H1 (cell line): ENCODE data around the gene H1-8. TPM values are rescaled to one million over a fixed set of nuclear protein-coding genes. Genes with fewer than 3 reads are reported as not detected.

Experiments used
- ASH2L ChIP-seq: fragments of 200-600, 300-600 bp; sonication (generic); IDR thresholded peaks from one replicate; pipeline ENCODE4 v1.7.1; 2017; ENCODE audit warnings: low read length
- SAP30 ChIP-seq: fragments of 300-600 bp; sonication (generic); IDR thresholded peaks from 2 replicates; pipeline ENCODE4 v1.7.1; 2012; ENCODE audit warnings: low read length, moderate library complexity, mild to moderate bottlenecking, inconsistent platforms; ENCODE audit not compliant: insufficient read depth, insufficient replicate concordance
- SP1 ChIP-seq: IDR thresholded peaks from 2 replicates; pipeline ENCODE4 v1.6.1; 2011; ENCODE audit warnings: low read depth, low read length
- TAF7 ChIP-seq: optimal IDR thresholded peaks from 2 replicates; pipeline ENCODE3; 2011; ENCODE audit warnings: low read depth, mild to moderate bottlenecking, inconsistent platforms, low read length, moderate library complexity, borderline replicate concordance
- polyA plus RNA-seq, 7 experiments: library from polyadenylated mRNA; depleted of rRNA in 3 of 7; stranded (reverse) in 5 of 7; unstranded in 2 of 7; fragments of >200 nt in 5 of 7; fragments of 200-250 nt in 2 of 7; gene quantifications; 1 replicate in 5 of 7; 2 replicates in 1 of 7; 4 replicates in 1 of 7; pipeline versions ENCODE4 v1.2.1 to v1.2.3, GENCODE V29; 2011 to 2013; ENCODE audit warnings: missing spikeins in 2 of 7, mixed read lengths in 2 of 7
- total RNA-seq: library from RNA; stranded (reverse); fragmentation: NEBNext Ultra II Directional; extraction: Animal tissue kit (Norgen Biotek cat#: 25700); gene quantifications from 2 replicates; pipeline ENCODE4 v1.2.1, GENCODE V29; 2021

H1-8 gene
- total and polyA plus RNA-seq, 2 of the 8 experiments (the other 6 are each of a cell fraction or from before 2014, with no cell fraction given) = not detected

DNA sequence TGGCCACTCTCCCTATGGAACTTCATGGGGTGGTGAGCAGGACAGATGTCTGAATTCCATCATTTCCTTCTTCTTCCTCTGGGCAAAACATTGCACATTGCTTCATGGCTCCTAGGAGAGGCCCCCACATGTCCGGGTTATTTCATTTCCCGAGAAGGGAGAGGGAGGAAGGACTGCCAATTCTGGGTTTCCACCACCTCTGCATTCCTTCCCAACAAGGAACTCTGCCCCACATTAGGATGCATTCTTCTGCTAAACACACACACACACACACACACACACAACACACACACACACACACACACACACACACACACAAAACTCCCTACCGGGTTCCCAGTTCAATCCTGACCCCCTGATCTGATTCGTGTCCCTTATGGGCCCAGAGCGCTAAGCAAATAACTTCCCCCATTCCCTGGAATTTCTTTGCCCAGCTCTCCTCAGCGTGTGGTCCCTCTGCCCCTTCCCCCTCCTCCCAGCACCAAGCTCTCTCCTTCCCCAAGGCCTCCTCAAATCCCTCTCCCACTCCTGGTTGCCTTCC lies 12.7 kb upstream of the H1-8 start (continued):
- TF ChIP-seq SAP30 = no peak
- no peak for TF ChIP-seq TAF7
- 0 out of 2 replicates have a peak, but pooled peaks have one; percentile 24 for TF ChIP-seq SP1
- TF ChIP-seq ASH2L = peak; percentile 68
